GM23248 (cell line): ENCODE data around the gene ERBB4. TPM values are rescaled to one million over a fixed set of nuclear protein-coding genes. Genes with fewer than 3 reads are reported as not detected.

Experiments used
- DNase-seq: peaks from one replicate; pipeline ENCODE4 v3.0.0-alpha.2; 2015
- H2AFZ ChIP-seq: fragments of 200-600 bp; sonication (generic); 2 replicates; pipeline ENCODE4 v1.6.1; 2016; ENCODE audit warnings: antibody characterized with exemption
- H3F3A ChIP-seq: fragments of 200-600 bp; sonication (generic); 2 replicates; pipeline ENCODE4 v1.6.1; 2016; ENCODE audit warnings: mild to moderate bottlenecking, antibody characterized with exemption, mixed run types; ENCODE audit not compliant: insufficient read depth
- H3K27ac ChIP-seq: fragments of 200-600 bp; sonication (generic); 2 replicates; pipeline ENCODE4 v1.5.1; 2016; ENCODE audit warnings: mild to moderate bottlenecking
- H3K27me3 ChIP-seq: fragments of 200-600 bp; sonication (generic); replicated peaks from 2 replicates; pipeline ENCODE4 v1.6.1; 2016; ENCODE audit warnings: mild to moderate bottlenecking; ENCODE audit not compliant: insufficient read depth
- H3K36me3 ChIP-seq: fragments of 200-600 bp; sonication (generic); 2 replicates; pipeline ENCODE4 v1.6.1; 2016; ENCODE audit warnings: low read depth, mild to moderate bottlenecking
- H3K4me1 ChIP-seq: fragments of 200-600 bp; sonication (generic); 2 replicates; pipeline ENCODE4 v1.6.1; 2016; ENCODE audit warnings: mild to moderate bottlenecking; ENCODE audit not compliant: insufficient read depth
- H3K4me2 ChIP-seq: fragments of 200-600 bp; sonication (generic); one replicate; pipeline ENCODE4 v1.6.1; 2016; ENCODE audit warnings: mild to moderate bottlenecking; ENCODE audit not compliant: unreplicated experiment
- H3K4me3 ChIP-seq: fragments of 200-600 bp; sonication (generic); 2 replicates; pipeline ENCODE4 v1.5.1; 2016; ENCODE audit warnings: mild to moderate bottlenecking
- H3K79me2 ChIP-seq: fragments of 200-600 bp; sonication (generic); 2 replicates; pipeline ENCODE4 v1.6.1; 2016; ENCODE audit warnings: mild to moderate bottlenecking; ENCODE audit not compliant: insufficient read depth
- H3K9ac ChIP-seq: fragments of 200-600 bp; sonication (generic); 2 replicates; pipeline ENCODE4 v1.6.1; 2016; ENCODE audit warnings: mild to moderate bottlenecking
- H3K9me2 ChIP-seq: fragments of 200-600 bp; sonication (generic); 2 replicates; pipeline ENCODE4 v1.6.1; 2016; ENCODE audit warnings: mixed run types, mild to moderate bottlenecking, moderate library complexity; ENCODE audit not compliant: insufficient read depth
- H3K9me3 ChIP-seq: fragments of 200-600 bp; sonication (generic); one replicate; pipeline ENCODE4 v1.6.1; 2017; ENCODE audit warnings: low read depth
- H4K20me1 ChIP-seq: fragments of 200-600 bp; sonication (generic); 2 replicates; pipeline ENCODE4 v1.6.0; 2016; ENCODE audit not compliant: insufficient read depth
- EZH2 ChIP-seq: fragments of 200-600 bp; sonication (generic); IDR thresholded peaks from 2 replicates; pipeline ENCODE4 v1.6.1; 2018; ENCODE audit warnings: antibody characterized with exemption, mild to moderate bottlenecking; ENCODE audit not compliant: insufficient read depth, poor library complexity, severe bottlenecking
- EZH2phosphoT487 ChIP-seq: fragments of 200-600 bp; sonication (generic); IDR thresholded peaks from 2 replicates; pipeline ENCODE4 v1.6.1; 2018; ENCODE audit warnings: antibody characterized with exemption, moderate library complexity, mild to moderate bottlenecking, low read depth; ENCODE audit not compliant: insufficient read depth
- WGBS, 2 experiments: methylation state at CpG; one replicate each; pipeline ENCODE4 v1.1.6; 2015 to 2017; ENCODE audit warnings: low lambda C conversion rate in 2 of 2, low coverage in 1 of 2; ENCODE audit errors: missing lambda C conversion rate in 2 of 2; 5-methylcytosine and 5-hydroxymethylcytosine counted together
- in situ Hi-C: fragments of 300-500 bp; cut with MboI; formaldehyde crosslinking; loops from 2 replicates; pipeline ENCODE4 v1.15.0; 2020
- polyA plus RNA-seq: library from polyadenylated mRNA; unstranded; fragments of >200 nt; fragmentation: Nextera tagmentation; extraction: Ambion mirVana; gene quantifications from 2 replicates; pipeline ENCODE4 v1.2.1, GENCODE V29; 2016
- total RNA-seq: library from RNA; depleted of rRNA; stranded (reverse); fragments of >200 nt; shearing (Covaris generic); gene quantifications from 2 replicates; pipeline ENCODE4 v1.2.3, GENCODE V29; 2014

The ERBB4 gene
- total and polyA plus RNA-seq, 2 experiments from 2014 or later: not detected

GRCh38 chr2:212361174-212361756 is 177.3 kb downstream of the ERBB4 start:
- DNase-seq: no peak
- H3K4me2 ChIP-seq: no peak overlapping the region
- no peak overlapping the region for H3K4me3 ChIP-seq
- H3K9ac ChIP-seq: no peak overlapping the region
- H3K27me3 ChIP-seq: no peaks in the 10 kb centered on the region
- H3K79me2 ChIP-seq: no peaks in the 10 kb centered on the region
- no peaks in the 10 kb centered on the region for H3K9me3 ChIP-seq
- no peak overlapping the region for H2AFZ ChIP-seq
- H4K20me1 ChIP-seq: no peaks in the 10 kb centered on the region
- H3K9me2 ChIP-seq: no peaks in the 10 kb centered on the region
- no peak overlapping the region for H3K27ac ChIP-seq
- peaks cover 12% of the 10 kb centered on the region for H3K4me1 ChIP-seq
- in situ Hi-C loops: no loop called here
- TF ChIP-seq EZH2phosphoT487: no peak
- no peak for TF ChIP-seq EZH2
- 94 to 100% methylated on average over 1 of the region's 1 CpG for WGBS, 2 experiments
- 0 out of 2 replicates have a peak, but pooled peaks cover 10% of the 10 kb centered on the region for H3F3A ChIP-seq
- H3K36me3 ChIP-seq: no peaks in the 10 kb centered on the region

GRCh38 chr2:212360068-212360460 is 178.5 kb downstream of the ERBB4 start:
- no peak overlapping the region for H3K4me3 ChIP-seq
- no peaks in the 10 kb centered on the region for H3K27me3 ChIP-seq
- H3K9ac ChIP-seq: no peak overlapping the region
- H3K36me3 ChIP-seq: no peaks in the 10 kb centered on the region
- no peaks in the 10 kb centered on the region for H4K20me1 ChIP-seq
- H3K27ac ChIP-seq: no peak overlapping the region
- H3K9me3 ChIP-seq: no peaks in the 10 kb centered on the region
- no peaks in the 10 kb centered on the region for H3K79me2 ChIP-seq
- TF ChIP-seq EZH2phosphoT487: no peak
- TF ChIP-seq EZH2: no peak
- H3K4me1 ChIP-seq: peaks cover 12% of the 10 kb centered on the region
- DNase-seq: no peak
- H3K9me2 ChIP-seq: no peaks in the 10 kb centered on the region
- in situ Hi-C loops: no loop called here
- H3K4me2 ChIP-seq: no peak overlapping the region
- H2AFZ ChIP-seq: peak overlapping the region; percentile 5; the same call in 1 of the 2 replicates
- H3F3A ChIP-seq: 0 out of 2 replicates have a peak, but pooled peaks cover 10% of the 10 kb centered on the region

DNA sequence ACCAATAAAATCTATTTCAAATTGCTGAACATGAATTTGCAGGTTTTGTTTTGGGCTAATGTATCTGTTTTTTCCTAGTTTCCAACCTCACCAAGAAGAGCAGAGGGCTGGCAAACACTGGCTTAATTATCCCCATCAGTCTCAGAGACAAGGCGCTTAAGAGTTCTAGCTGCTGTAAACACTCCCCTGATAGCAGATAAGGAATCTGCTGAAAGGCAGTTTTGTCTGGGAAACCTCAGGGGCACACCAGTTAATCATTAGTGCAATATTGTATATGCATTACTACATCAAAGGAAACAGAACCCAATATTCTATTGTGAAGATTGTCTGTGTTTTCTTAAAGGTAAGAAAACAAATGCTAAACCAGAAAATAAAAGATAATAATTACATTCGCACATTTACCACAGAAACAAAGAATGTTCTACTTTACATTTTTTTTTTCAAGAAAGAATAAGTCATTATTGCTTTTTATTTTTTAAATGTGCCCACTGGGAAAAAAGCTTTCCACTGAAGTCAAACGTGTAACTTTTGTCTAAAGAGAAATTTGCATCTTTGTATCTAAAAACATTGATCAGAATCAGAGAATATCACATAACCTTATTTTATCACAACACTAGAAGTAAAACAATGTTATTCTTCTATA is 179.1 kb downstream of the ERBB4 start:
- peaks cover 10% of the 10 kb centered on the region for H3K4me1 ChIP-seq
- H3K9me3 ChIP-seq: no peaks in the 10 kb centered on the region
- no peak for DNase-seq
- TF ChIP-seq EZH2phosphoT487 (no peak), EZH2 (no peak)
- H4K20me1 ChIP-seq: no peaks in the 10 kb centered on the region
- H3F3A ChIP-seq: 0 out of 2 replicates have a peak, but pooled peaks cover 9% of the 10 kb centered on the region
- H3K79me2 ChIP-seq: no peaks in the 10 kb centered on the region
- WGBS, 2 experiments: 54 to 57% methylated on average over 3 of the region's 3 CpGs
- no peak overlapping the region for H3K4me3 ChIP-seq
- no peak overlapping the region for H3K27ac ChIP-seq
- no peak overlapping the region for H3K9ac ChIP-seq
- no peak overlapping the region; the same call in 1 of the 2 replicates for H2AFZ ChIP-seq
- in situ Hi-C loops: no loop called here
- H3K27me3 ChIP-seq: no peaks in the 10 kb centered on the region
- H3K36me3 ChIP-seq: no peaks in the 10 kb centered on the region
- H3K4me2 ChIP-seq: no peak overlapping the region
- H3K9me2 ChIP-seq: no peaks in the 10 kb centered on the region

GRCh38 chr2:212357606-212358005 is 181.0 kb downstream of the ERBB4 start:
- DNase-seq: no peak
- in situ Hi-C loops: no loop called here
- no peak for TF ChIP-seq EZH2phosphoT487
- no peak for TF ChIP-seq EZH2
- H3F3A ChIP-seq: no peaks in the 10 kb centered on the region
- no peaks in the 10 kb centered on the region for H3K9me3 ChIP-seq
- no peaks in the 10 kb centered on the region for H3K9me2 ChIP-seq
- H3K36me3 ChIP-seq: no peaks in the 10 kb centered on the region
- no peak overlapping the region for H2AFZ ChIP-seq
- H3K27me3 ChIP-seq: no peaks in the 10 kb centered on the region
- no peaks in the 10 kb centered on the region for H3K4me1 ChIP-seq
- no peaks in the 10 kb centered on the region for H4K20me1 ChIP-seq
- no peak overlapping the region for H3K27ac ChIP-seq
- no peak overlapping the region for H3K4me3 ChIP-seq
- 85 to 92% methylated on average over 5 of the region's 5 CpGs for WGBS, 2 experiments
- no peaks in the 10 kb centered on the region for H3K79me2 ChIP-seq
- no peak overlapping the region for H3K4me2 ChIP-seq
- H3K9ac ChIP-seq: no peak overlapping the region

DNA sequence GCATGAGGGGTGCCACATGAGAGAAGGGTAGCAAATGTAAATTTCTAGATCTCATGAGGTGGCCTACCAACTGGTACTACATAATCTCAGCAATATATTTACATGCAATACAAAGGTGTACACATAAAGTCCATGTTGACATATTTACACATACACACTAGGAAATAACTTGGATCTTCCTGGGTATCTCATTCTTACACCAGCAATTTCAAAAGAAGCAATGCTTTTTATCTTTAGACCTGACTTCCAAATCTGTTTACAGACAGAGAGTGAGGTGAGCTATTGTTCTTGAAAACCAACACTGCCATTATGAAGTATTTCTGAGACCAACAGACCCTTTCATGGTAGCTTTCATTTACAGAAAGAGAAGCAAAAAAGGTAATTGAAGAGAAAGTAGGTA is 184.2 kb downstream of the ERBB4 start:
- Histone ChIP-seq H3K9ac (no peak overlapping the region), H2AFZ (peak overlapping the region; percentile 14; the same call in 1 of the 2 replicates), H4K20me1 (no peaks in the 10 kb centered on the region), H3F3A (no peaks in the 10 kb centered on the region), H3K9me2 (no peaks in the 10 kb centered on the region), H3K79me2 (no peaks in the 10 kb centered on the region), H3K4me1 (no peaks in the 10 kb centered on the region), H3K4me2 (no peak overlapping the region), H3K4me3 (no peak overlapping the region), H3K27me3 (no peaks in the 10 kb centered on the region), H3K27ac (no peak overlapping the region), H3K36me3 (no peaks in the 10 kb centered on the region), H3K9me3 (no peaks in the 10 kb centered on the region)
- TF ChIP-seq EZH2 (no peak), EZH2phosphoT487 (no peak)
- in situ Hi-C loops: no loop called here
- DNase-seq: no peak
